OCI-M1 (cell line): ENCODE results near the gene RPL13.
A peak's percentile ranks its signal among the peaks of the same experiment; 100 is the strongest.
"Not testable (repeated sequence)": the region's sequence is repeated elsewhere in the genome, so short reads cannot be mapped to it uniquely, and the experiment has no call there.

Experiments
- DNase-seq: peaks from one replicate; lab custom pipeline; 2025; lab: John Stamatoyannopoulos, UW

The RPL13 gene

DNA sequence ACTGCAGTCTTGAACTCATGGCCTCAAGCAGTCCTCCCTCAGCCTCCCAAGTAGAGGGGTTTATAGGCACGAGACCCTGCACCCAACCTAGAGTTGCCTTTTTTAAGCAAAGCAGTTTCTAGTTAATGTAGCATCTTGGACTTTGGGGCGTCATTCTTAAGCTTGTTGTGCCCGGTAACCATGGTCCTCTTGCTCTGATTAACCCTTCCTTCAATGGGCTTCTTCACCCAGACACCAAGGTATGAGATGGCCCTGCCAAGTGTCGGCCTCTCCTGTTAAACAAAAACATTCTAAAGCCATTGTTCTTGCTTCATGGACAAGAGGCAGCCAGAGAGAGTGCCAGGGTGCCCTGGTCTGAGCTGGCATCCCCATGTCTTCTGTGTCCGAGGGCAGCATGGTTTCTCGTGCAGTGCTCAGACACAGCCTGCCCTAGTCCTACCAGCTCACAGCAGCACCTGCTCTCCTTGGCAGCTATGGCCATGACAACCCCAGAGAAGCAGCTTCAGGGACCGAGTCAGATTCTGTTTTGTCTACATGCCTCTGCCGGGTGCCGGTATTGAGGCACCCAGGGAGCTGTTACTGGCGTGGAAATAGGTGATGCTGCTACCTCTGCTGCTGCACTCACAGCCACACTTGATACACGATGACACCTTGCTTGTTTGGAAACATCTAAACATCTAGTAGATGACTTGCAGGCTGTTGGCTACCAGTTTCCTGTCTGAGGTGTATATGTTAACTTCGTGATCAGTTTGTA, 3.3 kb downstream of the RPL13 start:
- DNase-seq: peak; percentile 37

- DNase-seq: peak; percentile 60
Observed at GRCh38 chr16:89564476-89565255, 4.2 kb downstream of the RPL13 start.

DNA sequence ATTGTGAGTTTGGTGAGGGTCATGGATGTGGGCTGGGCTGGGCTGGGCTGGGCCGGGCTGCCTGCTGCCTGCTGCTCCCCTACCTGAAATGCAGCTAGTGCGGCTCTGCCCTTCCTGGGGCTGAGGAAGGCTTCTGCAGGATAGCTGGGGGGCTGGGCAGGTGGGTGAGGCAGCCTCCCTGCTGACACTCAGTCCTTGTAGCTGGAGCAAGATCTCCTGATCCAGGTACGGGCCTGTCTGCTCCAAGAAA, 4.7 kb downstream of the RPL13 start:
- DNase-seq: no peak

- DNase-seq: peak; percentile 73
Observed at GRCh38 chr16:89565506-89566372, 5.3 kb downstream of the RPL13 start.

DNA sequence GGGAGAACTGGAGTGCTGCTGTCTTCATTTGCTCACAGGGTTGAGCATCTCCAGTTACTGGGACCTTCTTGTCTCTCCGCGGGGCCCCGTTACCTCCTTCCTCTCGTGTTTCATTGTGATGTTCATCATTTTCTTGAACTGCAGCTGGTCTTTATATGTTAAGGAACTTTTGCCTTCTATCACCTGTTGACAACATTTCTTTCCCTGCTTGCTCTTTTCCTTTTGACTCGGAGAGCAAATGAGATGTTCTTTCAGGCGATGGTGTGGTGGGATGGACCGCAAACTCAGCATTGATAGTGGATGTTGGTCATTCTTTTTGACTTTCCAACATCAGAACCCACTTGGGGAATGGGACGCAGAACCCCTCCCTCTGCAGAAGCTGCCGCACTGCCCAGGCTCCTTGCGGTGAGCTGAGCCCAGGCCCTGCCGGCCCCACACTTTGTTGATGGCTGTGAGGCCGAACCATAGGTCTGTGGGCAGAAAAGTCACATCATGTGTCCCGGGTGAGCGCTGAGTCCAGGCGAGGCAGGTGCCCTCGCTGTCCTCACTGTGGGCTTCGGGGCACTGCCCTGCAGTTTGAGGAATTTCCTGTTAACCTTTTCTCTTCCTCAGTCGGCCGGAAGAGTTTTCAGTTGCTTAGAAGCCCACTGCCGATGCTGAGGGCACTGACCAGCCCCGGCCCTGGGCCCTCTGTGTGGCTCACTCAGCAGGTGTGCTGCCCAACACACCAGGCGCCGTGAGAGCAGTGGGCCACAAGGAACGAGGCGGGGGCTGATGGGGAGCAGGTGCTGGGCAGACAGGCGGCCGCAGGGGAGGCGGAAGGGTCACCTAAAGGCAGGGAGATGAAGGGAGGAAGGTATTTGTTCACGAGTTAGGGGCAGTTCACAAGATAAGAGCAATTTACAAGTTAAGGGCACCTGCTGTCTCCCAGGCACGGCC, 7.4 kb downstream of the RPL13 start:
- no peak for DNase-seq

DNA sequence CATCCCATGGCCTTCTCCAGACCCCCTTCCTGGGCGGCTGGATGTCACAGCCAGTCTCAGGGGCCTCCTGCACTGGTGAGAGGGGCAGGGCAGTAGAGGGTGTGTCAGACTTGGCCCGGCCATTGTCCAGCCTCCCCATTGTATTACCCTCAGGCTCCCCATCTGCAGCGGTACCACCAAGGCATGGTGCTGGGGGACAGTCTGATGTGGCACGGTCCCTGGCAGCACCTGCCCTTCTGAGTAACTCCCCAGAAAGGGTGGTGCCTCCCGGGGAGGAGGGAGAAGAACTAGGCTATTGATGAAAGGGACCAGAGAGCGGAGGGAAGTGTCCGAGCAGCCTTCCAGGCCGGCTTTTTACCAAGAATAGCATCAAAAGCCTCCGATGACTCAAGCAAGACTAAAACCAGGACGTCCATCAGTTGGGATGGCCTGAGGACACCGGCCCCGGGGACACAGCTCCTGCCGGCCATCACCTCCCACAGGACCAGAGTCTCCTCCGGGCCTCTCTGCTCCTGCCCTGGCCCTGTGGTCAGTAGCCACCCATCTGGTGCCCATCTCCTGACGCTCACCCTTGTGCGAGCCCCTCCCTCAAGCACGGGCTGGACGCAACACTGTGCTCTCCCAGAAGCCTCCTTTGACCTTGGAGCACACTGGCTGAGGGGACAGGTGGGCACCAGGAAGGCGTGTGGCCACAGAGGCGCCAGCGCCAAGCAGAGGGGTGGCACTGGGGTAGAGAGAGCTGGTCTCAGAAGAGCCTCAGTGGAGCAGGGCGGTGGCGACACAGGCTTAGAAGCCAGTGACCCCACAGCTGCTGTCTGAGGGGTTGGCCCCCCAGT, 9.2 kb downstream of the RPL13 start:
- no peak for DNase-seq

GRCh38 chr16:89570342-89570923, 10.0 kb downstream of the RPL13 start:
- DNase-seq: no peak

DNA sequence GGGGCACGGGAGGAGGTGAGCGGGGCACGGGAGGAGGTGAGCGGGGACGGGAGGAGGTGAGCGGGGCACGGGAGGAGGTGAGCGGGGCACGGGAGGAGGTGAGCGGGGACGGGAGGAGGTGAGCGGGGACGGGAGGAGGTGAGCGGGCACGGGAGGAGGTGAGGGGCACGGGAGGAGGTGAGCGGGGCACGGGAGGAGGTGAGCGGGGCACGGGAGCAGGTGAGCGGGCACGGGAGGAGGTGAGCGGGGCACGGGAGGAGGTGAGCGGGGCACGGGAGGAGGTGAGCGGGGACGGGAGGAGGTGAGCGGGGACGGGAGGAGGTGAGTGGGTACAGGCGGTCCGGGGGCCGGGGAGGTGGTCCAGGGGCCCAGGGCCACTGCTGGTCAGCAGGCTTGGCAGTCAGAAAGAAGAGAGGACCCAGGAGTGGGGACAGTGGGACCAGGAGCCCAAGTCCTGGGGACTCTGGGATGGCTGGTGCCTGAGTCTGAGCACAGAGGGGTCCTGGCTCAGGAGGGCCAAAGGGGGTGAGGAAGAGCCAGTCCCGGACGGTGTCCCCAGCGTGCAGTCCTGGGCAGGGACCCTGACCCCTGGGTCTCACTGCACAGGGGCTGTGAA, 10.6 kb downstream of the RPL13 start:
- not testable (repeated sequence) for DNase-seq

DNA sequence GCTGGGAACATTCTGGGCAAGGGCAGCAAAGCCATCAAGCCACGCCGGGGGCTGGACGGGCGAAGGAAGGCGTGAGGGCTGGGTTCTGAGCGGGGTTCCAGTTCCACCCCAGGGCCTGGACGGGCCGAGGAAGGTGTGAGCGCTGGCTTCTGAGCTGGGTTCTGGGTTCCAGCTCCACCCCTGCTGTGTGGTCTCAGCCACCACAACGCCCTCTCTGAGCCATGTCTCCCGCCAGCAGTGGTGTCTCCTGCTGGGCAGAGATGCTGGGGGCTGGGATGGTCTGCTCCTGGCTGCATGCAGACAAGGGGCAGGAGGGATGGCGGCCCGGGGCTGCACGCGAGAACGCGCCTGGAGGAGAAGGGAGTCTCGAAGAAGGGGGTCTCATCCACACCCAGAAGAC, 11.2 kb downstream of the RPL13 start:
- no peak for DNase-seq

DNA sequence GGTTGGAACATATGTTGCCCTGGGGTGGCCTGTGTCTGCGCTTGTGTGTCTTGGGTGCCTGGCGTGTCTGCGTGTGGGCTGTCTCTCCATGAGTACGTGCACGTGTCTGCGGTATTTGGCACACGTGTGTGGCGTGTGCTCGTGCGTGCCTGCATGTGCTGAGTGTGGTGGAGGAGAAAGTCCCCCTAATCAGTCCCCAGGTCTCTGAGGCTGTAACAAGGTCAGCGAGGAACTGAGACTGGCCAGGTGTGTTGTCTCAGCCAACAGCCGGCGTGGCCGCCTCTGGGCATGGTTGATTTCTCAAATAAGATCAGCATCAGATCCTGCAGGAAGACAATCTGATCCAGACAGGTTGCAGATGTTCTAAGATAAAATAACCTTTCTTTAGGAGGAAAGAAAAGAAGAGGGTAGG, 11.6 kb downstream of the RPL13 start:
- no peak for DNase-seq

GRCh38 chr16:89572485-89573205, 12.2 kb downstream of the RPL13 start:
- DNase-seq: no peak

GRCh38 chr16:89573826-89574680, 13.6 kb downstream of the RPL13 start:
- DNase-seq: no peak

DNA sequence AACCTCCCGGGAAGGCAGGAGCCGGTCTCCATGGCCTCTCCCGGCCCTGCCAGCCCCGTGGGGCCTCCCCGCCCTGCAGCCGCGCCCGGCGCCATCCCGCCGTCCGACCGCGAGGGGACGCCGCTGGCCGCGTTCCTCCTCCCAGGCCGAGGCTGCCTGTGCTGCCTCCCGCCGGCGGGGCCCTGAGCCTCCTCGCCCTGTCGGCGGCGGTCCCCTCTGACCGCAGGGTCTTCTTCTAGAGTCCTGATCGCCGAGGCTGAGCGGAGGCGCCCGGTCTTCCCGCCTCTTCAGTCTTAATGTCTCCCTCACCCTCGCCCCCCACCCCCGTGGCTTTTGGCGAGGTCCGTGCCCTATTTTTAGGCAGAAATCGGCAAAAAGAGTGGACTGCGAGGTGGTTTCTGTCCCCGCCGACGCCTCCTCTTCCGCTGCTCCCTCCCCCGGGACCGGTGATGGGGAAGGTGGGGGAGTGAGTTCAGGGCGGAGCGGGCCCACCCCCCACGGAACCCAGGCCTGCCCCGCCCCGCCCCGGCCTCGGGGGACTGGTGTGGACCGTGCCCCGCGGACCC, 14.3 kb downstream of the RPL13 start:
- peak; percentile 82 for DNase-seq

DNA sequence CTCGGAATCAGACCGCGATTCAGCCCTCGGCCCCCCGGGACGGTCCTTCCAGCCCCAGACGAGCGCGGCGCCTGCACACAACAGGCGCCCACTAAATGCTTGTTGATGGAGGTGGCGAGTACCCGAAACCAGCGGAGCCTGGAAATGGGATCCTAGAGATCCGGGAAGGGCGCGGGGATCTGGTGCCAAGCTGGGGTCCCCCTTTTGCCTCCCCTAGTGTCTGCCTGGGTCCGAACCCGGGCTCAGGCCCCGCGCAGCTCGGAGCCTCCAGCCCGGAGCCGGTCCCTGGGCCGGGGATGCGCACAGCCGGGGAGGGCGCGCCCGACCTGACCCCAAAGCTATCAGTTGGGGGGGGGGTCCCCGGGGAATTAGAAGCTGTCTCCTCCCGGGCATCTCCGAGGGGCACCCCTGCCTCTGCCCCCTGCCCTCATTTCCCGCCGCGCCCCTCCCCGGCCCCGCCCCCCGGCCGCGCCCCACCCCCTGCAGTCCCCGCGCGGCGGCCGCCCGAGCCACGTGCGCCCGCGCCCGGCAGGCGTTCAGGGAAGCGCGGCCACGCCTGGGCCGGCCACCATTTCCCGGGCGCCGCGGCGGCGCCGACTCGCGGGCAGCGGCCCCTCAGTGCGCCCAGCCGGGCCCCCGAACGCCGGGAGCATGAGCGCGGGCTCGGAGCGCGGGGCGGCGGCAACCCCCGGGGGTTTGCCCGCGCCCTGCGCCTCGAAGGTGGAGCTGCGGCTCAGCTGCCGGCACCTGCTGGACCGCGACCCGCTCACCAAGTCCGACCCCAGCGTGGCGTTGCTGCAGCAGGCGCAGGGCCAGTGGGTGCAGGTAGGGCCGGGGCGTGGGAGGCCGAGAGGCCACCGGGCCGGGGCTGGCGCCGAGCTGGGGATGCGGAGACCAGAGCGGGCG, 15.0 kb downstream of the RPL13 start, which contains the start of gene CPNE7:
Gene CPNE7 (plus strand): TSS at position 512 of the 906 bp plus-strand sequence. CDS start 140 bp downstream, at position 652.
- DNase-seq: no peak

DNA sequence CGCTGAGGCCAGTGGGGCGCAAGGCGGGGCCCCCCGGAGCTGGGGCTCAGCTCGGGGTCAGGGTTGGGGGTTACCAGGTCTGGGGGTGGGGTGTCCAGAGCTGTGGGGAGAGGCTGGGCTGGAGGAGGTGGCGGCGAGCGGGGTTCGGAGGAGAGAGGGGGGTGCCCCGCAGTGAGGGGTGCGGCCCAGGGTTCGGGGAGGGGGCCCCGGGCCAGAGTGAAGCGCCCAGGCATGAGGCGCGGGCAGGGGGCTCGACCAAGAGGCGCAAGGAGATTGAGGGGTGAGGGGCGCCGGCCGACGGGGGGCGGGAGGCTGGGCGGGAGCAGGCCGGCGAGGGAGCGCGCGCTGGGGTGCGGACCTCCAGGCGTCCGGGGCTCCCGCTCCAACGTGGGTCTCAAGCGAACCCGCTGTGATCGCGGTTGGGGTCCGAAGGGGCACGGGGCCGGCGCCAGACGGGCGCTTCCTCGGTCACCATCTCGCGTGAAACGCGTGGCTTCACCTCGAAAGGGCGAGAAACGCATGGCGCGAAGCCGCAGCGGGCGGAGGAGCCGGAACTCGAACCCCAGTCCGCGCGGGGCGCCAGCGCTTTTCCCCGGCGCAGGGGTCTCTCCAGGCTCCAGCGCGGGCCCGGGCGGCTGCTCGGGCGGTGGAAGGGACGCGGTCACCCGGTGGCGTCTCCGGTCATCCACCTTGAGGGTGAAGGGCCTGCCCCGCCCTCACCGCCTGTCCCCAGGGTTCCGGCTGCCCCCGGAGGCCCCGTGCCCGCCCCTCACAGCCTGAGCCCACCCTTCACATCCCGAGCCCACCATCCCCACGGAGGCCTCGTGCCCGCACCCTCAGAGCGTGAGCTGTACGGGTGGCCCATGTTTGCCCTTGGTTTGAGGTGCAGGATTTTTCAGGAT, 15.9 kb downstream of the RPL13 start:
- no peak for DNase-seq
